GM18511 (cell line): Measurements from ENCODE around the gene ZNF521.
"Not testable (repeated sequence)": the region's sequence is repeated elsewhere in the genome, so short reads cannot be mapped to it uniquely, and the experiment has no call there.

Experiments used
- ATAC-seq: cut with Tn5 transposase; IDR thresholded peaks from one replicate; pipeline ENCODE4 v1.9.1; 2021; ENCODE audit warnings: mild to moderate bottlenecking, moderate library complexity; ENCODE audit not compliant: unreplicated experiment

ZNF521 gene

DNA sequence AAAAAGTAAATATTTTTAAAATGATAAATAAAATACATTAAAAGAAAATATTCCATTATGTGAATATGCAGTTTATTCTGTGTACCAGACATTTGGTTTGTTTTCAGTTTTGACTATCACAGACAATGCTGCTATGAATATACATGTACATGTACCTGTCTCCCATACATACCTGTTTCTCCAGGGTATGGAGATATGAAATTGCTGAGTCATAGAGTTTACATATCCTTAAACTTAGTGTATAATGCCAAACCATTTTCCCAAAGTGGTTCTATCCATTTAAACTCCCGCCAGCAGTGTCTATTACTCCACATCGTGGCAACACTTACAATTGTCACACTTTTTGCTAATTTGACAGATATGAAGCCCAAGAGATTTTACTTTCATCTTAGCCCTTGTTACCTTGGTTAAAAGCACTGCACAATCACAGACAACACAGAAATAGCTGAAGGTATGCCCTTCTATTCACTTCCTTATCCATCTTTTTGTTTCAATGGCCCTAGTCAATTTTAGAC, 56.3 kb downstream of the ZNF521 start:
- no peak for ATAC-seq

DNA sequence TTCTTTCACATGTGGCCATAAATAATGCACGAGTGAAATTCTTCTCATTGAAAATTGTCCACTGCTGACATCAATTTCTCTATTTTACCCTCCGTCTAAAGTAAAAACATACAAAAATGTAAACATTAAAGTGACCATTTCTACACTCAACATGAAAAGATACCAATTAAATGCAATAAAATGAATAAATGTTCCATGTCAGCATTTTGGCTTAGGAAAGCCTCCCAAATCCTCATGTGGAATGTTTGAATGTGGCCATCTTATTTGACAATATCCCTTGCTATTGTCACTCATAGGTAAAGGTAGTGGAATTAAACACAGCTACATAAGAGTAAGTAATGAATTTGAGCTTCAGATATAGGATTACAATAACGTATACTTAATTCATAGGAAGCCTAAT, 60.8 kb downstream of the ZNF521 start:
- no peak for ATAC-seq

DNA sequence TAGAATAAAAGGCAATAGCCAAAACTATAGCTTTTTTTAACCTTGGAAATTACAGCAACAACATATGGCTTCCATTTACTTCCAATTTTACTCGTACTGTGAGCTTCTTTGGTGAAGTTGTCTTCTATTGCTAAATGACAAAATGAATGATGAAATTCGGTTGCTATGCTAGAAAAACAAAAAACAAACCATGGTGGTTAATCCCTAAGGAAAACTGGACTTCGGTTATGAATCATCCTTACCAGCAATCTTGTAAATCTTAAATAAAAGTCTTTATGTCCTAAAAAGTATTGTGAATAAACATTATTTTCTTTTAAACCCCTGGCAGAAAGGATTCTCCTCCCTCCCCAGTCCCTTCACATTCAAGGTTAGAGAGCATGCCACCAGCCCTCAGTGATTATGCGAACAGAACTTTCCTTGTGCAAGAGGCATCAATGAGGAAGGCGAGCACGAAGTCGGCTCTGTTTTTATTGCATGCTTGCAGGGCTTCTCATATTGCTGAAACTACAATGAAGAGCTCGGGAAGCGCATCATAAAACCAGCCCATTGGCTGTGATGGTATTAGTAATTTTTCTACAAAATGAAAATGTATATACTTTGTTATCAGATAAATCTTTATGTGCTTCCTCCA, 62.9 kb downstream of the ZNF521 start:
- ATAC-seq, result no peak

DNA sequence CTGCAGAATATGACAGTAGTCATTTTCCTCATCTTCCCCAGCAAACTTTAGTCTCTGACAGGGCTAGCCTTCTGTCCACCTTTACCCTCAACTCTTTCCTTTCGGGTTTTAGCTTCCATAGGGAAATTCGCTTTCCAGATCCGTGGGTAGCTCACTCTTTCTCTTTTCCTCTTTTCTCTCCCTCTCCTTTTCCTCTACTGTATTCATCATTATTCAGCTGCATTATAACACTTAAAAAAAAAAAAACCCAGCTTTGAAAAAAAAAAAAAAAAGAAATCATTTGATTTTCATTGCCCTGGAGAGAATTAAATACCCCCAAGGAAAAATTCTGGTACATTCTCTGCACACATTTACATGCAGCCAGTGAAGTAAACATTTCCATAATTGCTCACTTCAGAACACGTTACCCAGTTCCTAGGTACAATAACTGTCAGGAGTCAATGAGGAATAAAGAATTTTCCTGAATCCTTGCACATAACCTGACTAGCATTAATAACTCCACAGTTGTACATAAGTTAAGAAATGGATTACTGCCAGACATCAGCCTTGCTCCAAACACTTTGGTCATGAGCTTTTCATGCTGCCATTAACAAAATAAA, 63.5 kb downstream of the ZNF521 start:
- ATAC-seq, result no peak

DNA sequence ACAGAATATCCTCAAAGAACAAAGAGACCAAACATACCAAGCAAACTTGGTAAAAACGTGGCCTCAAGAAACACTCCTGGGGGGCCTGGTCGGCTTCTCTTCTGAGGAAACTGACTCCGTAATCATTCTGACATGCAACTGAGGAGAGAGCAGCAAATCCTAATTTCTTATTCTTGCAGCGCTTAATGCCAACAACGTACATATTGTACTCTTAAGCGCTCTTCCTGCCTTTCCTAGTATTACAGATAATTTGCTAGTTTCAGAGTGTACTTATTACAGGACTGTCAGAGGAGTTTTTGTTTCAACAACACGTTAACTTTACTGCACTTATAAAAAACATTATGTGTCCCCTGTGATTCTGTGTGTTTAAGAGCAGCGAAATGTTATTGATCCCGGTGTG, 64.9 kb downstream of the ZNF521 start:
- no peak for ATAC-seq

DNA sequence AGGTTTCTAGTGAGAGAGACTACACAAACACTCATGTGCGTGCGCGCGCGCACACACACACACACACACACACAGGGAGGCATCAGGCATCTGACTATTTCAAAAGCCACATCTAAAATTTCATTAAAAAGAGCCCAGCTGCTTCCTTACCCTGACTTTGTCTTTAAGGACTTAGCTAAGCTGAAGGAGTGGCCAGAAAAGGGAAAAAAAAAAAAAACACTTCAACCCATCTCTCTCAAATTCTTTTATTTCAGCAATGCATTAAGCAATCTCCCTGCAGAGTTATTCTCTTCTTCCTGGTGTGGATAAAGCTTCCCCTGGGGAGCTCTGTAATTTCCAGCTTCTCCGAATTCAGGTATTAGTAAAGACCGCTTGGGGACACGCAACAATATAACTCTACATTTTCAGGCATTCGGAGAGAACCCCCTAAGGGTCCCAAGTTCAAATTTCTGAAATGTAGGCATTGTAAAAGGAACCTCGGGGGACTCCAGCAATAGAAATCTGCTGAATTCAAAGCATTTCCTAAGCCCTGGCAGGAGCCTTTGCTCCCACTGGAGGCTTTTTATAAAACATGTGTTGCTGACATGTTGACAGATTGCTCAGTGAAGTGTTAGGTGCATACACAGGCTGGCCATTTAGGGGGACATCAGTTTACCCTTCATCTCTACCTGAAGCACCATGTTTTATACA, 67.0 kb downstream of the ZNF521 start:
- ATAC-seq, result no peak

DNA sequence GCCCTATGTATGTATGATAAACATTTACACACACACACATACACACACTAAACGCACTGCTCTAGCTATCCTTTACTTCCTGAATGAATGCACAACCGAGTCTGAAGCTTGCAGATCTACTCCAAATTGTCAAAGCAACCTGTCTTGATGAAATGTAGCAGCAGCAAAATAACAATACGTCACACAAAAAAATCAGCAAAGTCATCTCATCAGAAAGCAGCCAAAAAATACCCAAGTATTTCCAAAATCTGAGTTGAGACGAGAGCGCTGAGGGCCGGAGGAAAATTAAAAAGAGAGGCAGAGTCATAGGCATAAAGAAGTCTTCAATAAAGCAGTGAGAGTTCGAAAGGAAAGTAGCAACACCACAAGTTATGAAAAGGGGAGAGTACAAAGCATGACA, 67.7 kb downstream of the ZNF521 start:
- ATAC-seq, result no peak

DNA sequence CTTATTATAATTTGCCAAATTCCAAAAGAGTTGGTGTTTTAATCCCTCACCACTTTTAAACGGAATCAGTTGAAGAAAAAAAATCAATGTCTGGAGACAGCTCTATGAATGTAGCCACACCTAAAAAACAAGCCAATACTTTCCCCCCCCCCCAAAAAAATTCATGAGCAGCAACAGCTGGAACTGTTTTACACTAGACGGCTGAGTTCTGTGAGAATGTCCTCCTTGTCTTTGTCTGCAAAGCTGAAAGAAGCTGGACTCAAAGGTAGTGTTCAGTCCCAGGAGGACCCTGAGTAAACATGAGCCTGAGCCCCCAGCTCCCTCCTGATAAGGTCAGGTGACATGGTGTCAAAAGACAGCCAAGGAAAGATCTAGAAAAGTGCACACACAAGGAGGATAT, 68.2 kb downstream of the ZNF521 start:
- ATAC-seq, result no peak

DNA sequence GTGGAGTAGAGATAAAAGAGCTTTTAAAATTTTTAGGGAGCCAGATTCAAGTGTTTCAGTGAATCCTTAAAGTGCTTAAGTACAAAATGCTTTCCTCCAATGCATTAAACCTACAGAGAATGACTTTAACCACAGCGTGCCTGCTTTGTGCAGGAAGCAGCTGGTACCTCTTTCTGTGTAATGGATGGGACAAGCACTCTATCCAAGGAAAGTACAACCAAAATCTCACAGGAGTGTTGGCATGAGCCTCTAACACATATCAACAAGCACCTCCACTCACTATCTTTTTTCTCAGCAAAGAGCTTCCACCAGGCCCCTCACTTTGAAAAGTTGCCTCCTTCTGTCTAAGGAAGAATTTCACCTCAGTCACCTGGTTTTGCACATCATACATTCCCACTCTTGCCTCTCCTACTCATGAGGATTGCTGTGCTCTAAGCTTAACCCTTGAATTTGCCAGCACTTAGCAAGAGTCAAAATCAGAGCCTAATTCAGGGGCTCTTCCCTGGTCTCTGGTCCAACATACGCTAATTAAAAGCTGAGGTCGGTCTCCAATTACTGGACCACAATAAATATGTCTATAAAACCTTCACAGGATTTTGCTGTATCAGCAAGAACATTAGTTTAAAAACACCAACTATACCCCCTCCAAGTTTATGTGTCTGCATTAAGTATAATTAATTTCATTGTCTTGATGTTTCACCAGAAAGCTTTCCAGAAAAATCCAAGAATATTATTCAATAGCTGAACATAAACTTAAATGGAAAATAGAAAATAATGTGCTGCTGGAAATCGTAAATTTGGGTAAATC, 68.9 kb downstream of the ZNF521 start:
- no peak for ATAC-seq

DNA sequence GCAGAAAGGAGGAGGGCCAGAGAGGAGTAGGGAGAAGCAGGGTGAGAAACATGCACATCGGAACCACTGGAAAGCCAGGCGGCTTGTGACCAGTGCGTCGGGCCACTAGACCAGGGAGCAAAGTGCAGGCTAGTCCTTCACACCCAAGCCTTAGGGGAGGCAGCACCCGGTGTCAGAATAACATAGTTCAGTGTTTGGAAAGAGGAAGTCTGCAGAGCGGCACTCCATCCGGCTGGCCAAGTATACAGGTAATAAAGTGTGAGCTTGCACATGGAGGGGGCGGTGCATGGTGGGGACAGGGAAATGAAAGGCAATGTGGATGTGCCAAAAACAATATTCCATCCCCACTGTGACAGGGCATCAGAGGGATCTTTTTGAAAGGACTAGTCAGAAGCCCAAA, 69.7 kb downstream of the ZNF521 start:
- ATAC-seq, result no peak

DNA sequence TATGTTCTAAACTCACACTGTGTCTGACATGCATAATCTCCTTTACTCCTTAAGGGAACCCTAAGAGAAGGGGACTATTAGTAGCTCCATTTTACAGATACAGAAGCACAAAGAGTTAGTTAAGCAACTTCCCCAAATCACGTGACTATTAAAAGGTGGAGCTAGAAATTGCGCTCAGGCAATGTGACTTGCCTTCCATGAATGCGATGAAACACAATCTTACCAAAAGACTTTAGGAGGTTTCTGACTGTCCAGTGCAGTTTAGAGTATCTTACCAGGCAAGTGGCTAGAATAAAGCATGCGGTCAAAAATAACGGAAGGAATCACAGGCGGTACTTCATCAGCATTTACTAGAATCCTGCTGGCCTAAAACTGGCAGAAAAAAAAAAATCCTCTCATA, 70.4 kb downstream of the ZNF521 start:
- ATAC-seq, result no peak

DNA sequence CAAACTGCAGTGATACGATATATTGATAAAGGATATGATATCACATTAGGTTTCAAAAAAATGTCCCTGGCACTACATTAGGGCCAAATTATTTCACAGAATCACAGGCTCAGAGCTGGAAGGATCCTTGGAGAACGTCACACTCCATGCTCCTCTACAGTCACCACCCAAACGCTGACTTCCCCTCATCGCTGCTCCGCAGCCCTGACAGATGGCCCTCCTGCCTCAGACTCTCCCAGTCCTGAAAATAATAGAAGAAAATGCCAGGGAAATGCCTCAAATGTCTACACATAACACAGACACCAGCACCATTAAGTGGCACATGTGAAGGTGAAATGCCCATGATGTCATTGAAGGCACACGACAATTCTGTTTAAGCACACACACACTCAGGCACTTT, 72.0 kb downstream of the ZNF521 start:
- no peak for ATAC-seq

DNA sequence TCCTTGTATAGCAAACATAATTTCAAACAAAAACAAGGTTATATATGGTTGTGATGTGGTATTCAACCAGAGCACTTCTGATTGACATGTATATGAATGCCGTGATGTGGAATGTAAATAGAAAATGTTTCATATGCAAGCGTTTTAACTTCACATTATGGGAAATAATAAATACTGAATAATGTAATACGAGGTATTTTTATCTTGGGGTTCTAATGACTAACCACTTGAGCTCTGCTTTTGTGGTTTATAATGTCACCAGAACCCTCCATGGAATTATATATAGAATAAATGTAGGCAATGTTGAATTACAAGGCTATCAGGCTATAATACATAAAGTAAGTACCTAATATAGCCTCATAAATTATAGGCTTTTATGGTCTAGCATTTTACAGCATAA, 72.4 kb downstream of the ZNF521 start:
- no peak for ATAC-seq

DNA sequence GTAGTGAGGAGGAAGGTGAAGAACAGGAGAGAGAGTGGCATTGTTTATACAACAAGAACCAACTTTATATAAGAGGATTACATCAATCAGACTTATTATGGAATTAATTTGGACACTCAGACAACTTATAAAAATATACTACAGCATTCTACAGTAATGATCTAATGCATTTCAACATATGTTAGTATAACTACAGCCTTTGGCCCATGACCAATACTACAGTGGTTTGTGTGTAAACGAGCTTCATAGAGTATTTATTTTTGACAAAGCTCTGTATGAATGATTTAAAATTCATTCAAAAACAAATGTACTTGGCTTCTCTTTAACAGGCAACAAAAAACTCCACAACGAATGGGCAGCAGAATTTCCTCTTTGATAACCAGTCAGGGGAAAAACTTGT, 72.8 kb downstream of the ZNF521 start:
- no peak for ATAC-seq

DNA sequence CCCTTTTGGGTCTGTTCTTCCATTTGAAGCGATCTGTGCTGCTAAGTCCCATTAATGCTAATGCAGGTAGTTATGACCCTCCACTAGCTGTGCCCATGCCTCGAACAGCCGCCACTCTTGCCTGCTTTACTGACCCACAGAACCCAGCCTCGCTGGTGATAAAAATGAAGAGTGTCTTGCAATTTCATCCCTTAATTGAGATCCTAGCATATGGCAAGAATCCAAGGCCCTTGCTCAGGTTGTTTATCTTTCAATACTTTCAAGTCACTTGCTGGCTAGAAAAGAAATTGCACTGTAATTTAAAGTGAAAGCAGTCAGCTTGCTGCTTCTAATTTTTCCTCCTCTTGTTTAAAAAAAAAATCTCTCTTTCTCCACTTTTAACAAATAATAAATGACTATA, 73.6 kb downstream of the ZNF521 start:
- ATAC-seq, result no peak

DNA sequence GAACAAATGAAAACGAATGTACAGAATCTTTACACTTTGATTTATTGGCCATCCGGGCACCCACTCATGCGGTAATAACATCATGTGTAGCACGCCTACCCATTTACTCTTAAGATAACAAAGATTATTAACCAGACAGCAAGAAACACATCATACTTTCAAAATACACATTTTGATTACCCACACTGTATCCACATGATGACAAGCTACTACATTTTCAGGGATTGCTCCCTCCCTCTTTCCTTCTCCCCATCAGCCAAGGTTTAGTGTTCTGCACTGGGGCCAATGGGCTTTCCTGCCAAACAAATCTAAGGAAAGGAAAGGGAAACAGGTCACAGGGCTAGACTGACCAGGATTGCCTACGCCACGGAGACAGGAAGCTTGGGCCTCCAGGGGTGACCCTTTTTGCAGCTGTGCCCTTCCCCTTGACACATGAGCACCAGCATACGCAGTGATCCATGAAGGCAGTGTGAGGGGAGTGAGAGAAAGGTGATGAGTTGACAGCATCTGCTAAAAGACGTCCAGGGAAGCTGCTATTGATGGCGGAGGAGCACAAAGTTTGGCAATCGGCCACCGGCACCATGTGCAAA, 76.5 kb downstream of the ZNF521 start:
- no peak for ATAC-seq

DNA sequence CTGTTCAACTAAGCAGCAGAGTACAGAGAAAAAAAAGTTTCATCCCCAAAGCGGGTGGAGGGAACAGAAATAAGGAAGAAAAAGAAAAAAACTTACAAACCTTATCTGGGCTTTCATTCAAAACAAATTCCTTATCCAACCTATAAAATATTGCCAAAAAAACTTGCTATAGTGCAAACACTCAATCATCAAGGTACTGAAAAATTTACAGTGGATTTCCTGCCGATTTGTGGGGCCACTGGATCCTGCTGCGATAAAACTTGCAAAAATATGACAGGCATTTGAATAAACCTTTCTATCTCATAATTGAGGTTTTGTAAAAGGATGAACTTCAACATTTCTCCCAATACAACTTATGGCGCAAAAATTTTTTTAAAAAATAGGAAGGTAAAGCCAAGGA, 77.0 kb downstream of the ZNF521 start:
- ATAC-seq, result no peak

DNA sequence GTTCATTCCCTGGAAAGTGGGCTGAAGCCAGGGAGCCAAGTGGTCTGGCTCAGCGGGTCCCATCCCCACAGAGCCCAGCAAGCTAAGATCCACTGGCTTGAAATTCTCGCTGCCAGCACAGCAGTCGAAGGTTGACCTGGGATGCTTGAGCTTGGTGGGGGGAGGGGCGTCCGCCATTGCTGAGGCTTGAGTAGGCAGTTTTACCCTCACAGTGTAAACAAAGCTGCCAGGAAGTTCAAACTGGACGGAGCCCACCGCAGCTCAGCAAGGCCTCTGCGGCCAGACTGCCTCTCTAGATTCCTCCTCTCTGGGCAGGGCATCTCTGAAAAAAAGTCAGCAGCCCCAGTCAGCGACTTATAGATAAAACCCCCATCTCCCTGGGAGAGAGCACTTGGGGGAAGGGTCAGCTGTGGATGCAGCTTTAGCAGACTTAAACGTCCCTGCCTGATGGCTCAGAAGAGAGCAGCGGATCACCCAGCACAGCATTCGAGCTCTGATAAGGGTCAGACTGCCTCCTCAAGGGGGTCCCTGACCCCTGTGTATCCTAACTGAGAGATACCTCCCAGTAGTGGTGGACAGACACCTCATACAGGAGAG, 84.9 kb downstream of the ZNF521 start:
- ATAC-seq, result not testable (repeated sequence)

DNA sequence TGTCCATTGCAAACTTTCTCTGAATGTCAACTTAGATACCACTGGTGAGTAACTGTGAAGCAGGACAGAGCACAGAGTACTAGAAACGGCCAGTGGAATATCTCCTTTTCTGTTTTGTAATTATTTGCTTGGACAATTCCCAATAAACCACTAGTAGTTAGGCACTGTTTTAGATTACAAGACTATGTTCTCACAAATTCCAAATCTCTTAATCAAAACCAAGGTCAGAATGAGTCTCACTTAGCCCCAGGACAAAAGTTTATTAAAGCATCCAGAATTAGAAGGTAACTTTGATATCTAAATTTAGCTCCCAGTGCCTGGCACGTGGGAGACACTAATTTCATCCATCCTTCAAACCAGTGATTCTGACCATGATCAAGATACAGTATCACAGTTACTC, 89.0 kb downstream of the ZNF521 start:
- ATAC-seq, result no peak

DNA sequence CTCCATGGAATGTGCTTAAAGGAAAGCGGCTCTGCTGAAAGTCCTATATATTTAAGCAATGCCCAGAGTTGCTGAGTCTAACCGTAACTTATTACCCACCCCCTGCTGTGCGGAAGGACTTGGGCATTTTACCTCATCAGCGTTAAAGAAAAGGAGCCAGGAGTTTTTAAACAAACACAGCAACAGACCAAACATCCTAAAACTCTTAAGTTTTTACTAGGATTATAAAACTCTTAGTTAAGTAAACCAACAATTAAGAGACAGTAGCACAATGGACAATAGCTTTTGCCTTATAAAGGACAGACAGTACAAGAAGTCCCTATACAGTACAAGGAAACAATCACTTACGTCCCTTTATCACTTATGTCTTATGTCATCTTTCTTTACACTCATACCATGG, 90.2 kb downstream of the ZNF521 start:
- no peak for ATAC-seq

DNA sequence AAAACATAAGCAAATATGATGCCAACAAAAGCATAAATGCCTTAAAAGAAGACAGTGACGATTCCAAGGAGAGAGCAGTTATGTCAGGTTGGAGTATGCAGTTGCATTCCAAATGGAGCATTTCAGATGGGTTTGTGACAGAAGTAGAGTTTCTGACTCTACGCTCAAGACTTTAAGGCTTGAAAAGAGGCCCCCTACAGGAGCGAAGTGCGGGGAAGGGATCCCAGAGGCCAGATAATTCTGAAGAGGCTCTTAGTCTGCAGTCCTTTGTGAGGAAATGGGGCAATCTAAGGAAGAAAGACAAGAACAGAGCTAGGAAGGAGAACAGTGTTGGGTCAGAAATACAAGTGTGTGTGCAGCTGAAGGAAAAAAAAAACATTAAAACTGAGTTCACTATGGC, 95.5 kb downstream of the ZNF521 start:
- no peak for ATAC-seq
